H9 (cell line): ENCODE results near the gene MYO5B. TPM values are rescaled to one million over a fixed set of nuclear protein-coding genes. Genes with fewer than 3 reads are reported as not detected.

Source experiments
- DNase-seq: peaks from one replicate; pipeline ENCODE4 v3.0.0-alpha.2; 2017
- H2AFZ ChIP-seq: one replicate; pipeline ENCODE4 v1.6.1; 2013; ENCODE audit warnings: mild to moderate bottlenecking, low read length, control low read depth, moderate library complexity
- H2AK5ac ChIP-seq: 2 replicates; pipeline ENCODE4 v1.6.1; 2013; ENCODE audit warnings: low read length, control low read depth, mixed read lengths; ENCODE audit not compliant: insufficient read length
- H2BK120ac ChIP-seq: one replicate; pipeline ENCODE4 v1.6.1; 2013; ENCODE audit warnings: low read depth, mild to moderate bottlenecking, low read length, control low read depth, inconsistent platforms; ENCODE audit not compliant: poor library complexity, severe bottlenecking
- H2BK12ac ChIP-seq: 2 replicates; pipeline ENCODE4 v1.6.1; 2013; ENCODE audit warnings: low read length, control low read depth, mixed read lengths, low read depth; ENCODE audit not compliant: insufficient read length
- H2BK15ac ChIP-seq: 2 replicates; pipeline ENCODE4 v1.6.1; 2013; ENCODE audit warnings: low read depth, low read length, control low read depth
- H2BK20ac ChIP-seq: one replicate; pipeline ENCODE4 v1.6.1; 2013; ENCODE audit warnings: low read depth, mild to moderate bottlenecking, low read length, control low read depth, inconsistent platforms; ENCODE audit not compliant: poor library complexity, severe bottlenecking
- H2BK5ac ChIP-seq: 2 replicates; pipeline ENCODE4 v1.6.1; 2013; ENCODE audit warnings: low read length, control low read depth, mixed read lengths; ENCODE audit not compliant: insufficient read length
- H3K14ac ChIP-seq: 2 replicates; pipeline ENCODE4 v1.6.1; 2013; ENCODE audit warnings: low read length, control low read depth; ENCODE audit not compliant: insufficient read depth
- H3K18ac ChIP-seq: 2 replicates; pipeline ENCODE4 v1.6.1; 2013; ENCODE audit warnings: low read depth, mild to moderate bottlenecking, mixed read lengths, low read length, control low read depth; ENCODE audit not compliant: insufficient read length
- H3K23ac ChIP-seq: 2 replicates; pipeline ENCODE4 v1.6.1; 2013; ENCODE audit warnings: low read length, control low read depth, mixed read lengths, low read depth; ENCODE audit not compliant: insufficient read length
- H3K23me2 ChIP-seq: 2 replicates; pipeline ENCODE4 v1.6.1; 2013; ENCODE audit warnings: low read depth, mild to moderate bottlenecking, mixed read lengths, low read length, control low read depth; ENCODE audit not compliant: insufficient read length, poor library complexity, severe bottlenecking
- H3K27ac ChIP-seq: 2 replicates; pipeline ENCODE4 v1.5.1; 2013; ENCODE audit warnings: low read length, control low read depth, mixed read lengths, low read depth; ENCODE audit not compliant: insufficient read length
- H3K27me3 ChIP-seq: 2 replicates; pipeline ENCODE4 v1.6.1; 2013; ENCODE audit warnings: low read length, control low read depth, inconsistent platforms; ENCODE audit not compliant: insufficient read depth
- H3K4ac ChIP-seq: 2 replicates; pipeline ENCODE4 v1.6.1; 2013; ENCODE audit warnings: low read depth, mild to moderate bottlenecking, control low read depth, inconsistent platforms, low read length, moderate library complexity
- H3K4me1 ChIP-seq: 2 replicates; pipeline ENCODE4 v1.6.1; 2013; ENCODE audit warnings: low read length, control low read depth, inconsistent platforms; ENCODE audit not compliant: insufficient read depth
- H3K4me2 ChIP-seq: 2 replicates; pipeline ENCODE4 v1.6.1; 2013; ENCODE audit warnings: low read length, control low read depth, mixed read lengths; ENCODE audit not compliant: insufficient read length, insufficient read depth
- H3K56ac ChIP-seq: 2 replicates; pipeline ENCODE4 v1.6.1; 2013; ENCODE audit warnings: low read depth, mild to moderate bottlenecking, mixed read lengths, low read length, control low read depth; ENCODE audit not compliant: insufficient read length
- H3K79me1 ChIP-seq: 2 replicates; pipeline ENCODE4 v1.6.1; 2013; ENCODE audit warnings: low read depth, mild to moderate bottlenecking, moderate library complexity, low read length, control low read depth, inconsistent platforms; ENCODE audit not compliant: insufficient read depth, poor library complexity, severe bottlenecking
- H3K79me2 ChIP-seq: 2 replicates; pipeline ENCODE4 v1.6.1; 2013; ENCODE audit warnings: low read length, control low read depth, inconsistent platforms; ENCODE audit not compliant: insufficient read depth
- H3K9ac ChIP-seq: 2 replicates; pipeline ENCODE4 v1.6.1; 2013; ENCODE audit warnings: low read length, control low read depth, mixed read lengths; ENCODE audit not compliant: insufficient read length; ENCODE audit errors: extremely low read depth
- H3K9me3 ChIP-seq: one replicate; pipeline ENCODE4 v1.6.1; 2013; ENCODE audit warnings: low read depth, low read length, inconsistent platforms; ENCODE audit not compliant: control insufficient read depth
- H3T11ph ChIP-seq: one replicate; pipeline ENCODE4 v1.6.1; 2013; ENCODE audit warnings: mild to moderate bottlenecking, low read length, control low read depth, inconsistent platforms
- H4K20me1 ChIP-seq: one replicate; pipeline ENCODE4 v1.6.1; 2013; ENCODE audit not compliant: control insufficient read depth, insufficient read length, insufficient read depth
- H4K5ac ChIP-seq: 2 replicates; pipeline ENCODE4 v1.6.1; 2013; ENCODE audit warnings: low read depth, mild to moderate bottlenecking, mixed read lengths, low read length, control low read depth; ENCODE audit not compliant: insufficient read length
- H4K8ac ChIP-seq: replicated peaks from 2 replicates; pipeline ENCODE4 v1.6.1; 2013; ENCODE audit warnings: low read length, control low read depth, mixed read lengths, low read depth; ENCODE audit not compliant: insufficient read length
- H4K91ac ChIP-seq: 2 replicates; pipeline ENCODE4 v1.6.1; 2013; ENCODE audit warnings: low read depth, mild to moderate bottlenecking, moderate library complexity, mixed read lengths, low read length, control low read depth; ENCODE audit not compliant: insufficient read length
- H3K27ac Mint-ChIP-seq, 3 experiments: 2 replicates in 2 of 3; 3 replicates in 1 of 3; pipeline ENCODE4 v1.8.0; 2020 to 2021; ENCODE audit warnings: mixed read lengths in 3 of 3, mild to moderate bottlenecking in 1 of 3, moderate library complexity in 1 of 3
- H3K27me3 Mint-ChIP-seq: 2 replicates; pipeline ENCODE4 v1.8.0; 2021; ENCODE audit warnings: low read depth, mild to moderate bottlenecking, moderate library complexity, mixed read lengths
- H3K36me3 Mint-ChIP-seq, 3 experiments: 2 replicates in 2 of 3; 3 replicates in 1 of 3; pipeline ENCODE4 v1.8.0; 2020 to 2021; ENCODE audit warnings: low read depth in 3 of 3, mixed read lengths in 3 of 3; ENCODE audit not compliant: insufficient read depth in 1 of 3
- H3K4me1 Mint-ChIP-seq, 2 experiments: 2 replicates each; pipeline ENCODE4 v1.8.0; 2020; ENCODE audit warnings: mixed read lengths in 2 of 2
- H3K4me3 Mint-ChIP-seq, 2 experiments: 2 replicates in 1 of 2; 3 replicates in 1 of 2; pipeline ENCODE4 v1.8.0; 2020 to 2021; ENCODE audit warnings: mild to moderate bottlenecking in 2 of 2, mixed read lengths in 2 of 2, moderate library complexity in 1 of 2
- H3K9me3 Mint-ChIP-seq, 2 experiments: 2 replicates in 1 of 2; 3 replicates in 1 of 2; pipeline ENCODE4 v1.8.0; 2020; ENCODE audit warnings: mild to moderate bottlenecking in 2 of 2, mixed read lengths in 2 of 2, moderate library complexity in 1 of 2
- CTCF ChIP-seq: fragments of 200-600 bp; sonication (generic); conservative IDR thresholded peaks from 3 replicates; pipeline ENCODE4 v1.8.0; 2021; ENCODE audit warnings: antibody characterized with exemption, mild to moderate bottlenecking
- WGBS: extraction: QIAGEN DNeasy Blood & Tissue Kit; methylation state at CpG from one replicate; pipeline ENCODE4 v1.1.7; 2013; ENCODE audit warnings: missing lambda C conversion rate, low lambda C conversion rate, mixed read lengths; ENCODE audit not compliant: insufficient read length; ENCODE audit errors: extremely low coverage; 5-methylcytosine and 5-hydroxymethylcytosine counted together
- total RNA-seq: library from RNA; stranded (reverse); gene quantifications from 2 replicates; pipeline ENCODE4 v1.2.1, GENCODE V29; 2021

Gene MYO5B
- total RNA-seq, 1 experiment from 2014 or later, result 9.3 TPM

- Histone ChIP-seq H2BK20ac (no peak overlapping the region), H3K27ac (no peak overlapping the region), H4K8ac (no peak overlapping the region), H3K79me1 (no peaks in the 10 kb centered on the region), H3K9me3 (no peaks in the 10 kb centered on the region), H2BK12ac (no peak overlapping the region), H3T11ph (no peak overlapping the region), H3K4me2 (peak overlapping the region; percentile 6), H3K79me2 (no peaks in the 10 kb centered on the region), H3K56ac (no peak overlapping the region), H2BK120ac (no peak overlapping the region), H3K4me1 (peaks cover 23% of the 10 kb centered on the region; the same call in 1 of the 2 replicates), H2AK5ac (no peak overlapping the region), H3K18ac (no peak overlapping the region), H3K27me3 (no peaks in the 10 kb centered on the region), H4K91ac (no peak overlapping the region), H4K20me1 (no peaks in the 10 kb centered on the region), H3K23me2 (no peaks in the 10 kb centered on the region), H2BK15ac (no peak overlapping the region), H3K14ac (no peak overlapping the region), H2BK5ac (no peak overlapping the region), H2AFZ (no peak overlapping the region), H3K23ac (no peak overlapping the region), H4K5ac (no peak overlapping the region), H3K9ac (no peak overlapping the region), H3K4ac (no peak overlapping the region)
- no CpG with 5 or more reads among the region's 2 CpGs for WGBS
- TF ChIP-seq CTCF, result no peak
- Mint-ChIP-seq H3K27me3 (peaks cover 13% of the 10 kb centered on the region), H3K4me1 (peaks cover 47 to 52% of the 10 kb centered on the region in 2 experiments), H3K27ac (peak overlapping the region in 2 of 3 experiments; percentile 27 to 32; a peak in 3 of 7 replicates), H3K9me3 (no peaks in the 10 kb centered on the region), H3K4me3 (peak overlapping the region in 1 of 2 experiments; percentile 24; a peak in 1 of 5 replicates), H3K36me3 (no peaks in the 10 kb centered on the region)
- no peak for DNase-seq
Observed at GRCh38 chr18:50091509-50092244, 103.3 kb downstream of the MYO5B start.
